Right lobe of liver (tissue), 4 donors: ENCODE data around the gene GATA2.

Experiments
- POLR2A ChIP-seq: fragments of 450-650 bp; IDR thresholded peaks from one replicate; pipeline ENCODE4 v1.6.1; 2017; ENCODE audit warnings: antibody characterized with exemption, mild to moderate bottlenecking
- TF ChIP-seq, protein P1 (sequence below), 4 donors: fragments of 200-600 bp in 3 of 4; fragments of 450-650 bp in 1 of 4; IDR thresholded peaks; one replicate each; pipeline versions ENCODE4 v1.5.1 to v1.8.0; 2016 to 2022; ENCODE audit warnings: antibody characterized with exemption in 4 of 4, mild to moderate bottlenecking in 2 of 4
- donor health status: DM: no; HTN: no; CAD: no.
- donor health status: DM: no; HTN: no; CAD: no.
- donor health status: DM: no; HTN: yes; CAD: no.

- no peak for TF ChIP-seq POLR2A
- TF ChIP-seq, protein P1, sequence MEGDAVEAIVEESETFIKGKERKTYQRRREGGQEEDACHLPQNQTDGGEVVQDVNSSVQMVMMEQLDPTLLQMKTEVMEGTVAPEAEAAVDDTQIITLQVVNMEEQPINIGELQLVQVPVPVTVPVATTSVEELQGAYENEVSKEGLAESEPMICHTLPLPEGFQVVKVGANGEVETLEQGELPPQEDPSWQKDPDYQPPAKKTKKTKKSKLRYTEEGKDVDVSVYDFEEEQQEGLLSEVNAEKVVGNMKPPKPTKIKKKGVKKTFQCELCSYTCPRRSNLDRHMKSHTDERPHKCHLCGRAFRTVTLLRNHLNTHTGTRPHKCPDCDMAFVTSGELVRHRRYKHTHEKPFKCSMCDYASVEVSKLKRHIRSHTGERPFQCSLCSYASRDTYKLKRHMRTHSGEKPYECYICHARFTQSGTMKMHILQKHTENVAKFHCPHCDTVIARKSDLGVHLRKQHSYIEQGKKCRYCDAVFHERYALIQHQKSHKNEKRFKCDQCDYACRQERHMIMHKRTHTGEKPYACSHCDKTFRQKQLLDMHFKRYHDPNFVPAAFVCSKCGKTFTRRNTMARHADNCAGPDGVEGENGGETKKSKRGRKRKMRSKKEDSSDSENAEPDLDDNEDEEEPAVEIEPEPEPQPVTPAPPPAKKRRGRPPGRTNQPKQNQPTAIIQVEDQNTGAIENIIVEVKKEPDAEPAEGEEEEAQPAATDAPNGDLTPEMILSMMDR (IDR thresholded peaks at IDR 0.05): no peak
These were observed 767 bp upstream of the GATA2 start for GRCh38 chr3:128493570-128494366.
